Kidney epithelial cell (primary cell): ENCODE results near the gene SH3GL2. TPM values are rescaled to one million over a fixed set of nuclear protein-coding genes. Genes with fewer than 3 reads are reported as not detected.

Experiments
- DNase-seq: peaks from one replicate; pipeline ENCODE4 v3.0.0-alpha.2; 2010; ENCODE audit warnings: low read depth
- H3K27me3 ChIP-seq: 2 replicates; pipeline ENCODE4 v1.6.0; 2011; ENCODE audit warnings: low read length; ENCODE audit not compliant: control insufficient read depth, insufficient read depth
- H3K36me3 ChIP-seq: 2 replicates; pipeline ENCODE4 v1.5.1; 2011; ENCODE audit warnings: low read length; ENCODE audit not compliant: control insufficient read depth, insufficient read depth
- H3K4me3 ChIP-seq: 2 replicates; pipeline ENCODE4 v1.5.1; 2011; ENCODE audit warnings: low read depth, mild to moderate bottlenecking, control low read depth, low read length
- total RNA-seq: library from RNA; depleted of rRNA; stranded (reverse); fragments of >200 nt; gene quantifications from 2 replicates; pipeline ENCODE4 v1.2.3, GENCODE V29; 2015
- TF ChIP-seq, protein P1 (sequence below): IDR thresholded peaks from 2 replicates; pipeline ENCODE4 v1.5.1; 2011; ENCODE audit warnings: mild to moderate bottlenecking, moderate library complexity, low read length, control low read depth, inconsistent platforms; ENCODE audit not compliant: insufficient read depth, poor library complexity, severe bottlenecking

The SH3GL2 gene
- total RNA-seq, 1 donor from 2014 or later = 3.5 TPM

- no peaks in the 10 kb centered on the region for H3K36me3 ChIP-seq
- no peak overlapping the region for H3K4me3 ChIP-seq
- H3K27me3 ChIP-seq = no peaks in the 10 kb centered on the region
- DNase-seq = no peak
- TF ChIP-seq, protein P1, sequence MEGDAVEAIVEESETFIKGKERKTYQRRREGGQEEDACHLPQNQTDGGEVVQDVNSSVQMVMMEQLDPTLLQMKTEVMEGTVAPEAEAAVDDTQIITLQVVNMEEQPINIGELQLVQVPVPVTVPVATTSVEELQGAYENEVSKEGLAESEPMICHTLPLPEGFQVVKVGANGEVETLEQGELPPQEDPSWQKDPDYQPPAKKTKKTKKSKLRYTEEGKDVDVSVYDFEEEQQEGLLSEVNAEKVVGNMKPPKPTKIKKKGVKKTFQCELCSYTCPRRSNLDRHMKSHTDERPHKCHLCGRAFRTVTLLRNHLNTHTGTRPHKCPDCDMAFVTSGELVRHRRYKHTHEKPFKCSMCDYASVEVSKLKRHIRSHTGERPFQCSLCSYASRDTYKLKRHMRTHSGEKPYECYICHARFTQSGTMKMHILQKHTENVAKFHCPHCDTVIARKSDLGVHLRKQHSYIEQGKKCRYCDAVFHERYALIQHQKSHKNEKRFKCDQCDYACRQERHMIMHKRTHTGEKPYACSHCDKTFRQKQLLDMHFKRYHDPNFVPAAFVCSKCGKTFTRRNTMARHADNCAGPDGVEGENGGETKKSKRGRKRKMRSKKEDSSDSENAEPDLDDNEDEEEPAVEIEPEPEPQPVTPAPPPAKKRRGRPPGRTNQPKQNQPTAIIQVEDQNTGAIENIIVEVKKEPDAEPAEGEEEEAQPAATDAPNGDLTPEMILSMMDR = no peak
These were observed 69.7 kb downstream of the SH3GL2 start for GRCh38 chr9:17648516-17648915.

GRCh38 chr9:17651725-17652124 lies 72.9 kb downstream of the SH3GL2 start:
- Histone ChIP-seq H3K27me3 (no peaks in the 10 kb centered on the region), H3K36me3 (no peaks in the 10 kb centered on the region), H3K4me3 (no peak overlapping the region)
- no peak for DNase-seq
- TF ChIP-seq, protein P1 = no peak

- TF ChIP-seq, protein P1 = no peak
- no peak overlapping the region for H3K4me3 ChIP-seq
- H3K36me3 ChIP-seq = no peaks in the 10 kb centered on the region
- H3K27me3 ChIP-seq = no peaks in the 10 kb centered on the region
- DNase-seq = no peak
These were observed 75.1 kb downstream of the SH3GL2 start for GRCh38 chr9:17653947-17654465.

- TF ChIP-seq, protein P1 = no peak
These were observed 78.0 kb downstream of the SH3GL2 start for GRCh38 chr9:17656889-17657288.

GRCh38 chr9:17658237-17658636 lies 79.4 kb downstream of the SH3GL2 start:
- Histone ChIP-seq H3K4me3 (no peak overlapping the region), H3K27me3 (no peaks in the 10 kb centered on the region), H3K36me3 (no peaks in the 10 kb centered on the region)
- DNase-seq = no peak
- TF ChIP-seq, protein P1 = no peak

More at GRCh38 chr9:17656889-17657288, 78.0 kb downstream of the SH3GL2 start:
- Histone ChIP-seq H3K36me3 (no peaks in the 10 kb centered on the region), H3K27me3 (no peaks in the 10 kb centered on the region), H3K4me3 (no peak overlapping the region)
- DNase-seq = no peak

GRCh38 chr9:17660158-17660557 lies 81.3 kb downstream of the SH3GL2 start:
- TF ChIP-seq, protein P1 = no peak
- no peaks in the 10 kb centered on the region for H3K27me3 ChIP-seq
- H3K36me3 ChIP-seq = no peaks in the 10 kb centered on the region
- DNase-seq = no peak
- H3K4me3 ChIP-seq = no peak overlapping the region
